Esophagus muscularis mucosa (tissue), 4 donors: ENCODE data around the gene ATRN. TPM values are rescaled to one million over a fixed set of nuclear protein-coding genes. Genes with fewer than 3 reads are reported as not detected.

Source experiments
- DNase-seq: peaks from one replicate; pipeline ENCODE4 v3.0.0-alpha.2; 2017; ENCODE audit errors: extremely low spot score
- H3K27ac ChIP-seq, 4 donors: fragments of 200-600 bp; sonication (generic); replicated peaks in 1 of 4; 1 replicate in 3 of 4; 2 replicates in 1 of 4; pipeline ENCODE4 v1.5.1; 2016 to 2019; ENCODE audit warnings: mild to moderate bottlenecking in 1 of 4
- H3K27me3 ChIP-seq, 4 donors: fragments of 200-600 bp; sonication (generic); one replicate each; pipeline versions ENCODE4 v1.5.1 to v1.6.0; 2016 to 2019
- H3K36me3 ChIP-seq, 4 donors: fragments of 200-600 bp; sonication (generic); one replicate each; pipeline ENCODE4 v1.5.1; 2016 to 2019
- H3K4me1 ChIP-seq, 4 donors: fragments of 200-600 bp; sonication (generic); one replicate each; pipeline ENCODE4 v1.5.1; 2016 to 2019
- H3K4me3 ChIP-seq, 4 donors: fragments of 200-600 bp; sonication (generic); 1 replicate in 2 of 4; 2 replicates in 2 of 4; pipeline ENCODE4 v1.5.1; 2016 to 2019; ENCODE audit warnings: mild to moderate bottlenecking in 4 of 4, moderate library complexity in 1 of 4
- H3K9me3 ChIP-seq, 4 donors: fragments of 200-600 bp; sonication (generic); 1 replicate in 3 of 4; 2 replicates in 1 of 4; pipeline ENCODE4 v1.5.1; 2016 to 2019
- EP300 ChIP-seq: sonication (generic); formaldehyde crosslinking; IDR thresholded peaks from one replicate; pipeline ENCODE4 v1.6.1; 2017; ENCODE audit warnings: antibody characterized with exemption
- POLR2A ChIP-seq: fragments of 450-650 bp; IDR thresholded peaks from one replicate; pipeline ENCODE4 v1.6.1; 2017; ENCODE audit warnings: antibody characterized with exemption, moderate library complexity, mild to moderate bottlenecking, low read depth
- POLR2AphosphoS5 ChIP-seq, 2 donors: sonication (generic); formaldehyde crosslinking; IDR thresholded peaks; one replicate each; pipeline ENCODE4 v1.6.1; 2017; ENCODE audit warnings: antibody characterized with exemption in 2 of 2
- WGBS: methylation state at CpG from one replicate; pipeline ENCODE4 v1.1.5; 2018; 5-methylcytosine and 5-hydroxymethylcytosine counted together
- intact Hi-C: fragments of 100-400 bp; cut with DNase I; formaldehyde crosslinking; loops from one replicate; pipeline ENCODE4 v1.15.1; 2023
- total RNA-seq, 4 donors: library from RNA; depleted of rRNA; stranded (reverse); fragments of >200 nt; gene quantifications; one replicate each; pipeline versions ENCODE4 v1.1.0 to v1.2.1, GENCODE V29; 2016
- TF ChIP-seq, protein P1 (sequence below), 3 experiments: fragments of 200-600 bp in 2 of 3; fragments of 450-650 bp in 1 of 3; sonication (generic) in 2 of 3; IDR thresholded peaks; one replicate each; pipeline ENCODE4 v1.5.1; 2017 to 2019; ENCODE audit warnings: antibody characterized with exemption in 3 of 3, mild to moderate bottlenecking in 2 of 3, moderate library complexity in 1 of 3

Gene ATRN
- total RNA-seq, 4 donors from 2014 or later = 14.1 to 19.1 (median 18.0) TPM

DNA sequence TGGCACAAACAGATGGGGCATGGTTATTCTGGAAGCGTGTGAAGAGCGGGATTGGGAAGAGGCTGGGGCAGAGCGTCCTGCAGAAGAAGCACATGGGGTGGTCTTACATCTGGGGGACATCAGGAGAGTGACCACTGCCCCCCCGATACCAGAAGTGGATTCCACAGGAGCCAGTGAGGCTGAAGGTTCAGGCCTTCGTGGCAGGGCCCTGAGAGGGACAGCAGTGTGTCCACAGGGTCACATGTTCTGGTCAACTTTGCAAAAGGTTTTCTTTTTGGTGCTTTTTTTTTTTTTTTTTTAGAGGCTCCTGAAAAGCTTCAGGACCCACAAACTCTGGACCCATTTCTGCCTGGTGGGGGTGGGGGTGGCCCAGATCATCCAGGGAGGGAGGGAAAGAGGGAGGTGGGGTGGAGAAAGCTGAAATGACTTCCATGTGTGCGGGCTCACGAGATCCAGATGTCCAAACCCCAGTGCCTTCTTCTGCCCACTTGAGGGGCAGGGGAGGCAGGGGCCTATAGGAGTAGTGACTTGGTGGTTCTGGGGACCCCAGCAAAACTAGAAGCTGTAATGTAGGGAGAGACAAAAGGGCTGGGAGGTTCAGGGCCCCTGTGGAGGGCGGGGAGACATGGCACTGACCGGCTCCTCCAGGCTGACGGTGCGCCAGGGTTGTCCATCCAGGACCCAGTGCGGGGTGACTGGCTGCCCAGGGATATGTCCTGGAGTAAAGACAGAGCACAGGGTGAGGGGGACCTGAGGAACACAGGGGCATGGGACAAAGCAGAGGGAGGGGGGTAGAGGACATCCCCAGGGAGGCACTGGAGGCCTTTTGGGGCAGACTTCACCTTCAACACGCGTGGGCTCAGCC lies 208.3 kb downstream of the ATRN start:
- no peak for DNase-seq
- intact Hi-C loops = loop anchor here (5.0 kb wide), 1 partner anchor 93 kb away; no protein-coding TSS in a partner anchor
- WGBS = 64% methylated on average over 14 of the region's 14 CpGs
- TF ChIP-seq EP300 (no peak), POLR2A (no peak), POLR2AphosphoS5 (IDR thresholded peaks at IDR 0.05) (no peak)
- TF ChIP-seq, protein P1, sequence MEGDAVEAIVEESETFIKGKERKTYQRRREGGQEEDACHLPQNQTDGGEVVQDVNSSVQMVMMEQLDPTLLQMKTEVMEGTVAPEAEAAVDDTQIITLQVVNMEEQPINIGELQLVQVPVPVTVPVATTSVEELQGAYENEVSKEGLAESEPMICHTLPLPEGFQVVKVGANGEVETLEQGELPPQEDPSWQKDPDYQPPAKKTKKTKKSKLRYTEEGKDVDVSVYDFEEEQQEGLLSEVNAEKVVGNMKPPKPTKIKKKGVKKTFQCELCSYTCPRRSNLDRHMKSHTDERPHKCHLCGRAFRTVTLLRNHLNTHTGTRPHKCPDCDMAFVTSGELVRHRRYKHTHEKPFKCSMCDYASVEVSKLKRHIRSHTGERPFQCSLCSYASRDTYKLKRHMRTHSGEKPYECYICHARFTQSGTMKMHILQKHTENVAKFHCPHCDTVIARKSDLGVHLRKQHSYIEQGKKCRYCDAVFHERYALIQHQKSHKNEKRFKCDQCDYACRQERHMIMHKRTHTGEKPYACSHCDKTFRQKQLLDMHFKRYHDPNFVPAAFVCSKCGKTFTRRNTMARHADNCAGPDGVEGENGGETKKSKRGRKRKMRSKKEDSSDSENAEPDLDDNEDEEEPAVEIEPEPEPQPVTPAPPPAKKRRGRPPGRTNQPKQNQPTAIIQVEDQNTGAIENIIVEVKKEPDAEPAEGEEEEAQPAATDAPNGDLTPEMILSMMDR (IDR thresholded peaks at IDR 0.05) = no peak
- peaks cover 0 to 12% (median 0%) of the 10 kb centered on the region in 4 donors for H3K27me3 ChIP-seq
- H3K4me1 ChIP-seq = peaks cover 28 to 70% (median 67%) of the 10 kb centered on the region in 4 donors
- H3K36me3 ChIP-seq = peaks cover 0 to 21% (median 11%) of the 10 kb centered on the region in 4 donors
- H3K27ac ChIP-seq = peak overlapping the region; percentile 88 to 91 (median 90)
- H3K9me3 ChIP-seq = no peaks in the 10 kb centered on the region
- H3K4me3 ChIP-seq = peak overlapping the region; percentile 66 to 75 (median 66)

GRCh38 chr20:3679749-3680700 lies 209.2 kb downstream of the ATRN start:
- 55% methylated on average over 12 of the region's 18 CpGs for WGBS
- Histone ChIP-seq H3K9me3 (no peaks in the 10 kb centered on the region), H3K27ac (peak overlapping the region; percentile 88 to 91 (median 90)), H3K27me3 (peaks cover 0 to 12% (median 0%) of the 10 kb centered on the region in 4 donors), H3K4me3 (peak overlapping the region; percentile 66 to 75 (median 66)), H3K36me3 (peaks cover 0 to 12% (median 3%) of the 10 kb centered on the region in 4 donors), H3K4me1 (peaks cover 28 to 70% (median 68%) of the 10 kb centered on the region in 4 donors)
- TF ChIP-seq EP300 (no peak), POLR2AphosphoS5 (IDR thresholded peaks at IDR 0.05) (peak; percentile 44 to 77)
- intact Hi-C loops = loop anchor here (5.0 kb wide), 1 partner anchor 92 kb away; no protein-coding TSS in a partner anchor
- DNase-seq = no peak

GRCh38 chr20:3680701-3681351 lies 210.0 kb downstream of the ATRN start:
- H3K4me1 ChIP-seq = peaks cover 28 to 76% (median 68%) of the 10 kb centered on the region in 4 donors
- no peaks in the 10 kb centered on the region for H3K9me3 ChIP-seq
- H3K36me3 ChIP-seq = peaks cover 0 to 4% (median 0%) of the 10 kb centered on the region in 4 donors
- intact Hi-C loops = no loop called here
- peaks cover 0 to 12% (median 0%) of the 10 kb centered on the region in 4 donors for H3K27me3 ChIP-seq
- TF ChIP-seq EP300 (no peak), POLR2AphosphoS5 (IDR thresholded peaks at IDR 0.05) (no peak), POLR2A (no peak)
- TF ChIP-seq, protein P1 (IDR thresholded peaks at IDR 0.05) = no peak
- H3K27ac ChIP-seq = peak overlapping the region; percentile 88 to 91 (median 90)
- no peak for DNase-seq
- H3K4me3 ChIP-seq = peak overlapping the region; percentile 66 to 75 (median 66)
- 38% methylated on average over 6 of the region's 15 CpGs for WGBS

GRCh38 chr20:3681352-3681930 lies 210.6 kb downstream of the ATRN start:
- Histone ChIP-seq H3K27ac (peak overlapping the region; percentile 88 to 91 (median 90)), H3K9me3 (no peaks in the 10 kb centered on the region), H3K27me3 (peaks cover 0 to 12% (median 0%) of the 10 kb centered on the region in 4 donors), H3K4me3 (peak overlapping the region; percentile 66 to 75 (median 66)), H3K36me3 (no peaks in the 10 kb centered on the region), H3K4me1 (peaks cover 31 to 77% (median 70%) of the 10 kb centered on the region in 4 donors)
- 26% methylated on average over 17 of the region's 32 CpGs for WGBS
- TF ChIP-seq POLR2A = no peak
- TF ChIP-seq, protein P1 (IDR thresholded peaks at IDR 0.05) = no peak
- TF ChIP-seq EP300 = no peak
- no peak for TF ChIP-seq POLR2AphosphoS5 (IDR thresholded peaks at IDR 0.05)
- no peak for DNase-seq
- intact Hi-C loops = no loop called here
